WTC11 (cell line): ENCODE measurements around the gene CD72. TPM values are rescaled to one million over a fixed set of nuclear protein-coding genes. Genes with fewer than 3 reads are reported as not detected.

Source experiments
- ATAC-seq: fragments of 200-7000 bp; cut with Tn5 transposase; 2 replicates; pipeline ENCODE4 v1.10.0; 2021; ENCODE audit warnings: mild to moderate bottlenecking, moderate library complexity
- CTCF ChIA-PET: fragments of 300-600 bp; sonication (Branson Sonifier 250); formaldehyde crosslinking; loops from one replicate; lab custom pipeline; 2021; ENCODE audit warnings: antibody characterized with exemption; lab: Charles Lee
- POLR2A ChIA-PET: fragments of 350-600 bp; sonication (Branson Sonifier 250); formaldehyde crosslinking; loops from one replicate; lab custom pipeline; 2021; ENCODE audit warnings: antibody characterized with exemption; lab: Charles Lee
- DNase-seq: peaks from one replicate; pipeline ENCODE4 v3.0.0; 2021; ENCODE audit warnings: low spot score
- H3K27ac Mint-ChIP-seq: 2 replicates; pipeline ENCODE4 v1.8.0; 2021; ENCODE audit warnings: mixed read lengths
- H3K27me3 Mint-ChIP-seq: 2 replicates; pipeline ENCODE4 v1.8.0; 2021; ENCODE audit warnings: low read depth, mild to moderate bottlenecking, moderate library complexity, mixed read lengths
- H3K36me3 Mint-ChIP-seq: 2 replicates; pipeline ENCODE4 v1.8.0; 2021; ENCODE audit warnings: mixed read lengths
- H3K4me1 Mint-ChIP-seq: 2 replicates; pipeline ENCODE4 v1.8.0; 2022; ENCODE audit warnings: mixed read lengths
- H3K4me3 Mint-ChIP-seq: 2 replicates; pipeline ENCODE4 v1.8.0; 2021; ENCODE audit warnings: mild to moderate bottlenecking, moderate library complexity, mixed read lengths
- H3K9me3 Mint-ChIP-seq: 2 replicates; pipeline ENCODE4 v1.8.0; 2021; ENCODE audit warnings: mixed read lengths
- ATF1 ChIP-seq: sonication (generic); formaldehyde crosslinking; IDR thresholded peaks from 2 replicates; pipeline ENCODE4 v1.8.1; 2023; ENCODE audit warnings: mild to moderate bottlenecking, moderate library complexity, missing genetic modification reagents
- E2F5 ChIP-seq: sonication (generic); formaldehyde crosslinking; IDR thresholded peaks from 2 replicates; pipeline ENCODE4 v1.8.1; 2022; ENCODE audit warnings: mild to moderate bottlenecking, moderate library complexity, missing genetic modification reagents
- ERG ChIP-seq: fragments of 250-450 bp; sonication (Bioruptor Pico); IDR thresholded peaks from 2 replicates; pipeline ENCODE4 v1.8.0; 2021; ENCODE audit warnings: mild to moderate bottlenecking
- FOXJ3 ChIP-seq: sonication (generic); formaldehyde crosslinking; IDR thresholded peaks from 2 replicates; pipeline ENCODE4 v1.9.0; 2021; ENCODE audit warnings: missing genetic modification reagents, mild to moderate bottlenecking, borderline replicate concordance
- IRF2 ChIP-seq: sonication (generic); formaldehyde crosslinking; IDR thresholded peaks from 2 replicates; pipeline ENCODE4 v1.8.0; 2022; ENCODE audit warnings: low read depth, missing genetic modification reagents, borderline replicate concordance
- JAZF1 ChIP-seq: fragments of 250-450 bp; sonication (Bioruptor Pico); IDR thresholded peaks from 2 replicates; pipeline ENCODE4 v1.9.0; 2021; ENCODE audit warnings: moderate library complexity, mild to moderate bottlenecking, inconsistent platforms
- MAX ChIP-seq: sonication (generic); formaldehyde crosslinking; IDR thresholded peaks from 2 replicates; pipeline ENCODE4 v1.8.0; 2022; ENCODE audit warnings: mild to moderate bottlenecking, missing genetic modification reagents
- NFE2L1 ChIP-seq: sonication (generic); formaldehyde crosslinking; IDR thresholded peaks from 2 replicates; pipeline ENCODE4 v1.8.1; 2023; ENCODE audit warnings: missing genetic modification reagents
- NR1H2 ChIP-seq: sonication (generic); formaldehyde crosslinking; IDR thresholded peaks from 2 replicates; pipeline ENCODE4 v1.9.0; 2021; ENCODE audit warnings: mild to moderate bottlenecking, moderate library complexity, missing genetic modification reagents
- NR3C1 ChIP-seq: sonication (generic); formaldehyde crosslinking; conservative IDR thresholded peaks from 2 replicates; pipeline ENCODE4 v1.8.1; 2023; ENCODE audit warnings: low read depth, mild to moderate bottlenecking, missing genetic modification reagents
- OVOL2 ChIP-seq: fragments of 250-450 bp; sonication (Bioruptor Pico); IDR thresholded peaks from 2 replicates; pipeline ENCODE4 v1.9.0; 2021; ENCODE audit warnings: mild to moderate bottlenecking, borderline replicate concordance
- PREB ChIP-seq: sonication (generic); formaldehyde crosslinking; IDR thresholded peaks from 2 replicates; pipeline ENCODE4 v1.8.1; 2022; ENCODE audit warnings: mild to moderate bottlenecking, missing genetic modification reagents, moderate library complexity, borderline replicate concordance
- PRRX2 ChIP-seq: fragments of 250-450 bp; sonication (Bioruptor Pico); IDR thresholded peaks from 2 replicates; pipeline ENCODE4 v1.8.0; 2021; ENCODE audit warnings: mild to moderate bottlenecking
- SMAD3 ChIP-seq: sonication (generic); formaldehyde crosslinking; IDR thresholded peaks from 2 replicates; pipeline ENCODE4 v1.8.0; 2022; ENCODE audit warnings: missing genetic modification reagents, mild to moderate bottlenecking, borderline replicate concordance
- SP1 ChIP-seq: sonication (generic); formaldehyde crosslinking; conservative IDR thresholded peaks from 2 replicates; pipeline ENCODE4 v1.8.1; 2022; ENCODE audit warnings: missing genetic modification reagents
- TEAD4 ChIP-seq: sonication (generic); formaldehyde crosslinking; IDR thresholded peaks from 2 replicates; pipeline ENCODE4 v1.8.0; 2022; ENCODE audit warnings: mild to moderate bottlenecking, missing genetic modification reagents
- ZNF138 ChIP-seq: sonication (generic); formaldehyde crosslinking; conservative IDR thresholded peaks from 2 replicates; pipeline ENCODE4 v1.8.1; 2022; ENCODE audit warnings: mild to moderate bottlenecking, moderate library complexity, missing genetic modification reagents
- ZNF219 ChIP-seq: sonication (generic); formaldehyde crosslinking; IDR thresholded peaks from 2 replicates; pipeline ENCODE4 v1.8.0; 2023; ENCODE audit warnings: missing genetic modification reagents, mild to moderate bottlenecking, borderline replicate concordance
- ZNF396 ChIP-seq: fragments of 250-450 bp; sonication (Bioruptor Pico); IDR thresholded peaks from 2 replicates; pipeline ENCODE4 v1.8.0; 2021; ENCODE audit warnings: mild to moderate bottlenecking, moderate library complexity, borderline replicate concordance
- ZNF512 ChIP-seq: sonication (generic); formaldehyde crosslinking; IDR thresholded peaks from 2 replicates; pipeline ENCODE4 v1.8.1; 2022; ENCODE audit warnings: missing genetic modification reagents, borderline replicate concordance
- ZSCAN18 ChIP-seq: fragments of 250-450 bp; sonication (Bioruptor Pico); IDR thresholded peaks from 2 replicates; pipeline ENCODE4 v2.1.2; 2022; ENCODE audit warnings: mild to moderate bottlenecking, moderate library complexity
- total RNA-seq: library from RNA; stranded (reverse); gene quantifications from 3 replicates; pipeline ENCODE4 v1.2.3, GENCODE V29; 2021

CD72 gene
- total RNA-seq, 1 experiment from 2014 or later, result 2.9 TPM

GRCh38 chr9:35608221-35608620 lies 10.0 kb downstream of the CD72 start (continued):
- TF ChIP-seq E2F5 (CRISPR knock-in tag), result no peak
- TF ChIP-seq OVOL2 (CRISPR knock-in tag), result no peak
- no peak for TF ChIP-seq MAX (CRISPR knock-in tag)
- TF ChIP-seq FOXJ3 (CRISPR knock-in tag), result no peak
- no peak for TF ChIP-seq NR3C1 (CRISPR knock-in tag)
- no peak for TF ChIP-seq PRRX2 (CRISPR knock-in tag)
- no peak for TF ChIP-seq TEAD4 (CRISPR knock-in tag)
- no peak for TF ChIP-seq ERG (CRISPR knock-in tag)
- no peak for TF ChIP-seq NR1H2 (CRISPR knock-in tag)
- no peak for TF ChIP-seq ZNF396 (CRISPR knock-in tag)
- TF ChIP-seq ZNF138 (CRISPR knock-in tag), result no peak

- Mint-ChIP-seq H3K4me3 (no peak overlapping the region), H3K36me3 (no peaks in the 10 kb centered on the region)
- TF ChIP-seq SP1 (CRISPR knock-in tag) (no peak), JAZF1 (CRISPR knock-in tag) (no peak), ZSCAN18 (CRISPR knock-in tag) (no peak), TEAD4 (CRISPR knock-in tag) (no peak), SMAD3 (CRISPR knock-in tag) (no peak), ZNF512 (CRISPR knock-in tag) (no peak), ZNF219 (CRISPR knock-in tag) (no peak), IRF2 (no peak), PREB (CRISPR knock-in tag) (no peak), NFE2L1 (no peak), ATF1 (no peak), NR3C1 (CRISPR knock-in tag) (no peak), E2F5 (CRISPR knock-in tag) (no peak), ERG (CRISPR knock-in tag) (no peak)
- TF ChIP-seq, all 79 proteins: peak for 0
- H3K4me1 Mint-ChIP-seq, result peaks cover 13% of the 10 kb centered on the region
- no peak for ATAC-seq
- H3K9me3 Mint-ChIP-seq, result no peaks in the 10 kb centered on the region
- CTCF ChIA-PET, result interaction anchor here (3.3 kb wide), 1 partner anchor 10 kb away, joined by 36 read pairs; no protein-coding TSS in a partner anchor
- H3K27ac Mint-ChIP-seq, result no peak overlapping the region
- POLR2A ChIA-PET, result no interaction called here
- no peak for DNase-seq
- peaks cover 5% of the 10 kb centered on the region for H3K27me3 Mint-ChIP-seq
These were observed 11.5 kb downstream of the CD72 start for GRCh38 chr9:35606726-35607125.
